ENCODE measurements around the gene OR52A1.

The OR52A1 gene

GRCh38 chr11:5131584-5132335 lies 22.8 kb downstream of the OR52A1 start:
- DNase-seq, result no peak

GRCh38 chr11:5129457-5129877 lies 25.1 kb downstream of the OR52A1 start:
- DNase-seq, result no peak

GRCh38 chr11:5124891-5125620 lies 29.5 kb downstream of the OR52A1 start:
- DNase-seq, result no peak

- DNase-seq, result peak; percentile 3
Observed at GRCh38 chr11:5123802-5124521, 30.6 kb downstream of the OR52A1 start.

- DNase-seq, result no peak
Observed at GRCh38 chr11:5118893-5119292, 35.7 kb downstream of the OR52A1 start.

GRCh38 chr11:5117588-5117987 lies 37.0 kb downstream of the OR52A1 start:
- no peak for DNase-seq

- no peak for DNase-seq
Observed at GRCh38 chr11:5115339-5115738, 39.2 kb downstream of the OR52A1 start.

GRCh38 chr11:5107285-5107684 lies 47.3 kb downstream of the OR52A1 start:
- DNase-seq, result no peak

GRCh38 chr11:5103066-5103465 lies 51.5 kb downstream of the OR52A1 start:
- no peak for DNase-seq

- no peak for DNase-seq
Observed at GRCh38 chr11:5102246-5102645, 52.3 kb downstream of the OR52A1 start.

- no peak for DNase-seq
Observed at GRCh38 chr11:5096011-5096410, 58.5 kb downstream of the OR52A1 start.
